Erythroblast (primary cell): ENCODE results near the gene CD164L2.
"Not testable (repeated sequence)": the region's sequence is repeated elsewhere in the genome, so short reads cannot be mapped to it uniquely, and the experiment has no call there.

Experiments used
- DNase-seq, 2 experiments: peaks; one replicate each; lab custom pipeline; 2025; lab: John Stamatoyannopoulos, UW
- GATA1 ChIP-seq: IDR thresholded peaks from 2 replicates; pipeline ENCODE4 v1.6.1; 2011; ENCODE audit warnings: low read depth, mild to moderate bottlenecking, control low read depth, low read length, moderate library complexity
- POLR2A ChIP-seq: IDR thresholded peaks from 2 replicates; pipeline ENCODE4 v1.6.1; 2011; ENCODE audit warnings: mild to moderate bottlenecking, low read length

CD164L2 gene

DNA sequence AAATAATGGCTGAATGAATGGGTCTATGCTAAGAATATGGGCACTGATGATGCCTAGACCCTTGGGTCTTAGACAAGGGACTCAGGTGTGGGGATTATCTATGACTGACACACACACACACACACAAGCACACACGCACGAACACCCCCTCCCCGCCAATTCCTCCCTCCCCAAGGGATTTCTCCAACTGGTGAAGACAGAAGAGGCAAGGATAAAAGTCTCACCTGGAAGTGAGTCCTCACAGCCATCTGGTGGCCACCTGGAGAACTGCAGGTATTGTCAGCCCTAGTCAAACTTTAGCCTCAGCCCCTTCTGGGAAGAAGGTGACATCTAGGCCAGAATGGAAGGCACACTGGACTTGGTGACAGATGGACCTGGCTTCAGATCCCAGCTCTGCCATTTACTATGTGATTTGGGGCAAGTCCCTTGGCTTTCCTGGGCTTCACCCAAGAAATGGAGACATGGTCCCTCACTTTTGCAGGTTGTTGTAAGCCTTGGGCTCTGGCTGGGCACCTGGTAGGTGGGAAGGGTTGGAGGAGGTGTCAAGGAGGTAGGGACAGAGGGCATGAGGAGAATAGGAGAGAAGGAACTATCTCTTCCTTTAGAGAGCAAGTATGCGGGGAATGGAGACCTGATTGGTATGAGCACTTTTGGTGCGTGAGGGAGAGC lies 5.3 kb upstream of the CD164L2 start:
- TF ChIP-seq POLR2A: no peak
- TF ChIP-seq GATA1: no peak
- DNase-seq: peak in 1 of 2 experiments; percentile 70

GRCh38 chr1:27384797-27385196 lies 1.7 kb upstream of the CD164L2 start:
- DNase-seq: not testable (repeated sequence)

- DNase-seq: no peak
- TF ChIP-seq GATA1 (no peak), POLR2A (no peak)
Measured at GRCh38 chr1:27383661-27384060, 528 bp upstream of the CD164L2 start.

DNA sequence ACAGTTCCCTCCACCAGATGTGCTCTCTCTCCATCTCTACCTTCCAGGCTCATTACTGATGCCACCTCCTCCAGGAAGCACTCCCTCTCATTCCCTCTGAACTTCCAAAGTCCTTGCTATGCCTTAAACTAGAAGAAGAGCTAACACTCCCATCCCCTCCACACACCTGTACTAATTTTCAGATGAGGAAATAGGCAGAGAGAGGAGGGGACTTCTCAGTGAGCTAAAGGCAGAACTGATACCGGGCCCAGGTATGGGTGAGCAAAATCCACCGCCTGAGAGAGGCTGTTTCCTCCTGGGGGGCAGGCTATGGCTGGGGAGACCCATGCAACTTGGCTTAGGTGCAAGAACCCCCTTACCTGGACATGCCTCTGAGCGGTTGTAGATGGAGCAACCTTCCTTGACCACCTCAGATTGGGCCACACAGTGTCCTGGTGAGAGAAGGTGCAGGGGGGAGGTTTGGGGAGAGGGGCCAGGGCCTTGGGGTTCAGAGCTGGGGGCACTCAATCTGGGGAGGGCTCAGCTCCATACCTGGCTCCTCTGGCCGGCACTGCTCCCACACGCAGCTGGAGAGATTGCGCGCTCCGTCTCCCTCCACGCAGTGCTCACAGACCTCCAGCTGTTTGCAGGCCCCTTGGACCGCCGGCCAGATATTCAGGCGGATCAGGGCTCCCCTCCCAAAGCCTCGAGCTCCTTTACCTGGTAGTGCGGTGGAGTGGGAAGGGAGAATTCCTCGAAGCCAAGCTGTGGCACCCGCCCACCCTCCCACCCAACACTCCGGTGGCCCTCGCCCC lies 967 bp downstream of the CD164L2 start:
- TF ChIP-seq GATA1: no peak
- no peak for TF ChIP-seq POLR2A
- no peak for DNase-seq

GRCh38 chr1:27380766-27381733 lies 2.1 kb downstream of the CD164L2 start:
- no peak for DNase-seq
- TF ChIP-seq GATA1: no peak
- TF ChIP-seq POLR2A: no peak

- no peak for DNase-seq
- TF ChIP-seq POLR2A (no peak), GATA1 (no peak)
Measured at GRCh38 chr1:27380224-27380623, 2.9 kb downstream of the CD164L2 start.

DNA sequence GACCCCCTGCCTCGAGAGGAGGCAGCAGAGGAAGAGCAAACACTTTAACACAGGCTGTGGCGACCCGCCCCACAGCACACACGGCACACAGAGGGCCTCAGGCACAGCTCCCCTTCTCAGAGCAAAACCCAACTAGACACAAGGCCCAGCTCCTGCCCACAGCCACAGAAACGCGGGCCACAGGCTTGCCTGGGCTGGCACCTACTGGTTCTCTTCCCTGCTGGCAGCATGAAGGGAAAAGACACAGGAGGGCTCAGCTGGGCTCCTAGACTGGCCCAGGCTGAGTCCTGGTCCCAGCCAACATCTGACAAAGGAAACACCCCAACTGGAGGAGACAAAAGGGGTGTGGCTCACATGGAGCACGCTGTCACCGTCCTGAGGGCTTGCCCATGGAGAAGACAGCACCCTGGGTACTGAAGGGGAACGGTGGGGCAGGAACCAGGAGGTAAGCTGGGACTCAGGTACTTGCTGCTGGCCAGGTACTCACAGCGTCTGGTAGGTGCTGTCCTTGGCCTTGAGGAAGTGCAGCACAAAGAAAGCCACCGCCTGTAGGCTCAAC lies 3.5 kb downstream of the CD164L2 start:
- no peak for TF ChIP-seq POLR2A
- no peak for TF ChIP-seq GATA1
- no peak for DNase-seq

- TF ChIP-seq GATA1 (no peak), POLR2A (no peak)
- no peak for DNase-seq
Measured at GRCh38 chr1:27377760-27378495, 5.2 kb downstream of the CD164L2 start.

- TF ChIP-seq GATA1: no peak
- no peak for TF ChIP-seq POLR2A
- no peak for DNase-seq
Measured at GRCh38 chr1:27374362-27375086, 8.6 kb downstream of the CD164L2 start, which contains the start of gene FCN3. Gene FCN3 (minus strand): TSS chr1:27374824. CDS start chr1:27374818, 6 bp downstream.

- TF ChIP-seq POLR2A (no peak), GATA1 (no peak)
- no peak for DNase-seq
Measured at GRCh38 chr1:27372808-27373690, 10.1 kb downstream of the CD164L2 start.

DNA sequence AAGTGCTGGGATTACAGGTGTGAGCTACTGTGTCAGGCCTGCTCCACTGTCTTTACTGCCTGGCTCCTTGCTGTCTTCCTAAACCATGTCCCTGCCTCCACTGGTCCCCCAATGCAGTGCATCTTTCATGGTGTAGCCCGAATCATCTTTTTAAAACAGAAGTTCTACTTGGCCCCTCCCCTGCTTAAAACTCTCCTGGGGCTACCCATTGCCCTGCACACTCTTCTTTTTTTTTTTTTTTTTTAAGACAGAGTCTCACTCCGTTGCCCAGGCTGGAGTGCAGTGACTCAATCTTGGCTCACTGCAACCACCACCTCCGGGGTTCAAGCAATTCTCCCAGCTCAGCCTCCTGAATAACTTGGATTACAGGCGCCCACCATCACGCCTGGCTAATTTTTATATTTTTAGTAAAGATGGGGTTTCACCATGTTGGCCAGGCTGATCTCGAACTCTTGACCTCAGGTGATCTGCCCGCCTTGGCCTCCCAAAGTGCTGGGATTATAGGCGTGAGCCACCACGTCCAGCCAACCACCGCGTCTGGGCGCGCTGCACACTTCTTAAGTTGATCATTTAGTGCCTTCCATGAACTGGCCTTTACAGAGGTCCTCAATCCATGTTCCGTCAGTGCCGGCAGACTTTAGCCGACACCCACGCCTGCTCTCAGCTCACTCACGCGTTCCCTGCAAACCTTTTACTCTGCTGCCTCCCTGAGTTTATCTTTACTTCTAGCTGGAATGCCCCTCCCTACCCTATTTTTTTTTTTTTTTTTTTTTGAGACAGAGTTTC lies 10.9 kb downstream of the CD164L2 start:
- TF ChIP-seq POLR2A (no peak), GATA1 (no peak)
- no peak for DNase-seq
